Thyroid gland (tissue), 4 donors: Measurements from ENCODE around the gene ANTXR2.

Source experiments
- POLR2A ChIP-seq, 2 donors: fragments of 450-650 bp; IDR thresholded peaks; one replicate each; pipeline ENCODE4 v1.6.1; 2017; ENCODE audit warnings: antibody characterized with exemption in 2 of 2, mild to moderate bottlenecking in 2 of 2, moderate library complexity in 1 of 2
- TF ChIP-seq, protein P1 (sequence below), 6 experiments: fragments of 200-600 bp in 3 of 6; fragments of 450-650 bp in 3 of 6; sonication (generic) in 3 of 6; IDR thresholded peaks; one replicate each; pipeline ENCODE4 v1.5.1; 2016 to 2019; ENCODE audit warnings: antibody characterized with exemption in 6 of 6, mild to moderate bottlenecking in 2 of 6, inconsistent platforms in 1 of 6, moderate library complexity in 1 of 6

DNA sequence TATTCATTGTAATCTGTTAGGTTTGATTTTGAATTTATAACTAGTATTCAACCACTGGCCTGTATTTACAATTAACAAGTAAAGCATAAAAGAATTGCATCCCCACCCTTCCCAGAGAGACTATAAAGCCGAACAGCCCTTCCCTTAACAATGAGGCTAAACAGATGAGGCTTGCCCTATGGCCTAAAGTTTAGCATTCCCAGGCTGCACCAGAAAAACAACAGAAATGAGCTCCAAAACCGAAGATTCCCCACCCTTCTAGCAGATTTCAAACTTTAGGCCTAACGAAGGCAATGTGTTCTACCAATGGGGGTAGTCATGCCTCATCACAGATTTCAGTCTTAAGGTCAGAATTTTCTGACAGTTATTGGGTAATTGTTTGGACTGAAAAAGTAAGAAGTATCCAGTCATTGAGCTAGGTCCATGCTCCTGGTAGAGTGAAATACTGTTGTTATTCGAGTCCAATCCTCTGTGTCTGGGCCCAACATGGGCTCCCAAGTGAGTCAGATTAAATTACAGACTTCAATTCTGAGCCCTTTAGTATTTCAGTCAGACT is 197.6 kb downstream of the ANTXR2 start:
- no peak for TF ChIP-seq POLR2A (IDR thresholded peaks at IDR 0.05)
- TF ChIP-seq, protein P1, sequence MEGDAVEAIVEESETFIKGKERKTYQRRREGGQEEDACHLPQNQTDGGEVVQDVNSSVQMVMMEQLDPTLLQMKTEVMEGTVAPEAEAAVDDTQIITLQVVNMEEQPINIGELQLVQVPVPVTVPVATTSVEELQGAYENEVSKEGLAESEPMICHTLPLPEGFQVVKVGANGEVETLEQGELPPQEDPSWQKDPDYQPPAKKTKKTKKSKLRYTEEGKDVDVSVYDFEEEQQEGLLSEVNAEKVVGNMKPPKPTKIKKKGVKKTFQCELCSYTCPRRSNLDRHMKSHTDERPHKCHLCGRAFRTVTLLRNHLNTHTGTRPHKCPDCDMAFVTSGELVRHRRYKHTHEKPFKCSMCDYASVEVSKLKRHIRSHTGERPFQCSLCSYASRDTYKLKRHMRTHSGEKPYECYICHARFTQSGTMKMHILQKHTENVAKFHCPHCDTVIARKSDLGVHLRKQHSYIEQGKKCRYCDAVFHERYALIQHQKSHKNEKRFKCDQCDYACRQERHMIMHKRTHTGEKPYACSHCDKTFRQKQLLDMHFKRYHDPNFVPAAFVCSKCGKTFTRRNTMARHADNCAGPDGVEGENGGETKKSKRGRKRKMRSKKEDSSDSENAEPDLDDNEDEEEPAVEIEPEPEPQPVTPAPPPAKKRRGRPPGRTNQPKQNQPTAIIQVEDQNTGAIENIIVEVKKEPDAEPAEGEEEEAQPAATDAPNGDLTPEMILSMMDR (IDR thresholded peaks at IDR 0.05), result no peak
